HK-2 (cell line): ENCODE measurements around the gene HCFC2.
"Not testable (repeated sequence)": the region's sequence is repeated elsewhere in the genome, so short reads cannot be mapped to it uniquely, and the experiment has no call there.

ENCODE experiments used
- DNase-seq: peaks from one replicate; pipeline ENCODE4 v3.0.0-alpha.2; 2018; ENCODE audit not compliant: unreplicated experiment

HCFC2 gene

GRCh38 chr12:104057771-104058197, 6.5 kb upstream of the HCFC2 start:
- no peak for DNase-seq

DNA sequence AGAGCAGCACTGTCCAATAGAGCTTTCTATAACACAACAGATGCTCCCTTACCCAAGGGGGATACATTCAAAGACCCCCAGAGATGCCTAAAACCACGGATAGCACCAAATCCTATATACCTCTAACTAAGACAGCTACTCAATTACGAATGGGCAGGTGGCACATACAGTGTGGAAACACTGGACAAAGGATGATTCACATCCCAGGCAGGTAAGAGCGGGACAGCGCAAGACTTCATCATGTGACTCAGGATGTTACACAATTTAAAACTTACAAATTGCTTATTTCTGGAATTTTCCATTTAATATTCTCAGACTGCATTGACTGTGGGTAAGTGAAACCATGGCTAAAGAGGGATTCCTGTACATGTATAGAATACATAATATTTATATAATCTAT, 5.5 kb upstream of the HCFC2 start:
- DNase-seq = no peak

- DNase-seq = no peak
These were observed 4.4 kb upstream of the HCFC2 start for GRCh38 chr12:104059963-104060362.

GRCh38 chr12:104060791-104061190, 3.5 kb upstream of the HCFC2 start:
- peak; percentile 25 for DNase-seq

- DNase-seq = no peak
These were observed 660 bp upstream of the HCFC2 start for GRCh38 chr12:104063712-104064030.

GRCh38 chr12:104064842-104065427, 604 bp downstream of the HCFC2 start:
- DNase-seq = no peak

- no peak for DNase-seq
These were observed 7.8 kb downstream of the HCFC2 start for GRCh38 chr12:104072099-104072498.

DNA sequence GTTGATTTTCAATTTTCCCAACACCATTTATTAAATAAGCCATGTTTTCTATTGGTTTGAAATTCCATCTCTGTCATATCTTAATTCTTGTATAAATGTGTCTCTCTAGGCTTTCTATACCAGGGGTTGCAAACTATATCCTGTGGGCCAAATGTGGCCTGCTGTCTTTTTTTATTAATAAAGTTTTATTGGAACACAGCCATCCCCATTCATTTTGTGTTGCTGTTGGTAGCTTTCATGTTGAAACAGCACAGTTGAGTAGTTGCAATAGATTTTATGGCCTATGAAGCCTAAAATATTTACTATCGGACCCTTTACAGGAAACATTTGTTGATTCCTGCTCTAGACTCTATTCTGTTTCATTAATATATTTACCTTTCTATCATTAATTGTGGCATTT, 9.4 kb downstream of the HCFC2 start:
- DNase-seq = no peak

- no peak for DNase-seq
These were observed 14.7 kb downstream of the HCFC2 start for GRCh38 chr12:104079024-104079423.

- DNase-seq = no peak
These were observed 16.4 kb downstream of the HCFC2 start for GRCh38 chr12:104080764-104081163.

DNA sequence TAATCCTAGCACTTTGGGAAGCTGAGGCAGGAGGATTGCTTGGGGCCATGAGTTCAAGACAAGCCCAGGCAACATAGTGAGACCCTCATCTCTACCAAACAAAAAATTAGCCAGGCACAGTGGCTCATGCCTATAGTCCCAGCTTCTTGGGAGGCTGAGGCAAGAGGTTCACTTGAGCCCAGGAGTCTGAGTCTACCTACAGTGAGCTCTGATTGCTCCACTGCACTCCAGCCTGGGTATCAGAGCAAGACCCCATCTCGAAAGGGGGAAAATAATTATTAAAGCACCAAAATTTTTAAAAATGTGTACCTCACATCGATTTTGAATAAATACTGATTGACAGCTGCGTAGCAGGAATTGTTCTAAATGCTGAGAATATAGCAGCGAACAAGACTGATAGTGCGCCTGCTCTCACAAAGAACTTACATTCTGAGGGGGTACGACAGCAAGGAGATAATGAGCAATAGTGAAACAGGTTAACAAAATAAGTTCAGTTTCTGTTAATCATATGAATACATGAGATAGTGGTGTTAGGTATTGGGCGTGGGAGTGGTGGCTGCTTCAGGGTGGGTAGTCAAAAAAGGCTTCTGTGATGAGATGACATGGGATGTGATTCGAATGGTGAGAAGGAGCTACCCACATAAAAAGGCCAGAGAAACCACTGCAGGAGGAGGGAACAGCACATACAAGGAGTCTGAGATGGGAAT, 19.6 kb downstream of the HCFC2 start:
- DNase-seq = no peak

DNA sequence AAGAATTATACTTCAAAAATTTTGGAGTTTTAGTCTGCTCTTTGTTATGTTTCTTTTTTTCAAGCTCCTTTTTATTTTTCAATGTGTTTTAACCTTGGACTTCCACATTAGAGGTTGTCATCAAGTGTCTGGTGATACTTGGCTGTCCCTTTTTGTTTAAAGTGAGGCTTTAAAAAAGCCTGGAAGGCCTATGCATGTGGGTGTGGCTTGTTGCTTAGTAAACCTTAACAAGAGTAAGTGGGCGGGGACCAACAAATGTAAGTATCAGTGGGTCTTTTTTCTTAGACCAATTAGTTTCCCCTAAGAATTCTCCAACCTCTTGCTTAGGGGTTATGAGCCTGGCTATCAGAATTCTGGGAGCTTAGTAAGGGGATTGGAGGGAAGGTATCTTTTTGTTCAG, 26.4 kb downstream of the HCFC2 start:
- DNase-seq = no peak

DNA sequence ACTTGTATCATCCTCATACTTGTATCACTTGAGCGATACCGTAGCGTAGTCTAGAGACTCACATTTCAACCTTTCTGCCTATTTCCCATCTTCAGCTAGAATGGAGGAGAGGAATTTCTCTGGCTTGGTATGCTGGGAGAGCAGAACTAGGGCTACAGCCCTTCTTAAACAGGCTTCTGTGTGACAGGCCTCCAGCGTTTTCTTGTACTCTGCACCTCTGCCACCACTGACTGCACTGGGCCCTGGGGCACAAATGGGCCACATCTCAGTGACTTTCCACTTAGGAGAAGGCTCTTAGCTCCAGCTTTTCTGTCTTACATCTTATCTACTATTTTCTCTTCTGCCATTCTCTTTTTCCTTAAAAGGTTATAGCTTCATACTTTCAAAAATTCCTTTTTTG, 26.8 kb downstream of the HCFC2 start:
- DNase-seq = no peak

GRCh38 chr12:104094284-104094683, 30.0 kb downstream of the HCFC2 start:
- DNase-seq = no peak

- no peak for DNase-seq
These were observed 31.0 kb downstream of the HCFC2 start for GRCh38 chr12:104095289-104095688.

- no peak for DNase-seq
These were observed 33.6 kb downstream of the HCFC2 start for GRCh38 chr12:104097954-104098353.

DNA sequence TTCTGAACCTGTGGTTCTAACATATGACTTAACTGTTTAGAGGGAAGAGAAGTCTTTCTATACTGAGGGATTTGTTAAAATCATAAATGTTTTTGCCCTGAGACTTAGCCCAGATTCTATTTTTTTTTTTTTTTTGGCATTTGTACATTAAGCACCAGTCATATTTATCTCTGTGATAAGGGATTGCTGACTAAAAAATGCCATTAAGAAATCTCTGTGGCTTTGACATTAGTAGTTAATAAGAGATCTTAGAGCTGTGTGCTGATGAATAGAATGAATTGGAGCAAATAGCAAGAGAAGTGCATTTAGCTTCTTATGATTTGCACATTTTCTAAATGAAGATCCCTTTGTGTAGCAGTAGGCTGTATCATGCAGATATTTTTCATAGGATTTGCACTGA, 41.1 kb downstream of the HCFC2 start:
- no peak for DNase-seq

DNA sequence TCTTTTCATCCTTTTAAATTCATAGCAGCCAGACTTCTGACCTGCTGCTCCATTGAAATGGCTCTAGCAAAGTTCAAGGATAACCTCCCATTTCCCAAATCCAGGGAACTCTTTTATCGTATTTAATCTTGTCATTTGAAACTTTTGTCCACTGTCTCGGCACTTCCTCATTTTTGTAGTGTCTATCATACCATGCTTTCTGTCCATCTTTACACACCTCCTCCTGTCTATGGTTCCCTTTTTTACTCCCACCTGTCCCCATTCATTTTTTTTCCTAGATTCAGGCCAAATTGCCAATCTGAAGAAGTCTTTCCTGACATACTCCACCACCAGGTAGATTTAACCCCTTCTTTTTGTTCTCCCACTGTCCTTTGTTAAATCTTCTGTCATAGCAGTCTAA, 42.6 kb downstream of the HCFC2 start:
- no peak for DNase-seq

DNA sequence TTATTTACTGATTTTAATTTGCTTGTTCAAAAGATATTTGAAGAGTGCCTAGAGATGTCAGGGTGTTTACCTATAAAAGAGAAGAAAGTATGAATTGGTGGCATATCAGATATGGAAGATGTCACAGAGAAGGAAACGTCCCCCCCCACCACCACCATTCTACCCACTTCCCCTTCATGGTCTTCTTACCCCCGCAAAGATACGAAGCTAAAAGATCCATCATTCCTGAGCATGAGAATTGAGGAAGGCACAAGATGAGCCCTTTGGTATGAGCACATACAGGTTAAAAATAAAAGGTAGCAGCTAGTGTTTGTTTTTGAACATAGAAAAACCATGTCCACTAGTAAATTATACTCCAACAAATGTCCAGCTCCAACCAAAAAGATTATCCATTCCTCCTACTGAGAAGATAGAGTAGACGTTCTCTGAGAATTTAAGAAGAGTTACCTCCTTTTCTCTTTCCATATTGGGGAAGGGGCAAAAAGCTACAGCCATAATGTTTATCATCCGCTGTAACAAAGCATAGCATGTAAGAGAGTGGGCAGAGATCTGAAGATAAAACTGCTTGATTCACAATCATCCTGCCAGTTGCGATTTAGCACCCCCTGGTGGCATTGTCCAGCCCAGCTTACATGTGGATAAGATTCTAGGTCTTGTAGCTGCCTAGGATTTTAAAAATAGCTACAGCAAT, 44.6 kb downstream of the HCFC2 start:
- DNase-seq = peak; percentile 73

DNA sequence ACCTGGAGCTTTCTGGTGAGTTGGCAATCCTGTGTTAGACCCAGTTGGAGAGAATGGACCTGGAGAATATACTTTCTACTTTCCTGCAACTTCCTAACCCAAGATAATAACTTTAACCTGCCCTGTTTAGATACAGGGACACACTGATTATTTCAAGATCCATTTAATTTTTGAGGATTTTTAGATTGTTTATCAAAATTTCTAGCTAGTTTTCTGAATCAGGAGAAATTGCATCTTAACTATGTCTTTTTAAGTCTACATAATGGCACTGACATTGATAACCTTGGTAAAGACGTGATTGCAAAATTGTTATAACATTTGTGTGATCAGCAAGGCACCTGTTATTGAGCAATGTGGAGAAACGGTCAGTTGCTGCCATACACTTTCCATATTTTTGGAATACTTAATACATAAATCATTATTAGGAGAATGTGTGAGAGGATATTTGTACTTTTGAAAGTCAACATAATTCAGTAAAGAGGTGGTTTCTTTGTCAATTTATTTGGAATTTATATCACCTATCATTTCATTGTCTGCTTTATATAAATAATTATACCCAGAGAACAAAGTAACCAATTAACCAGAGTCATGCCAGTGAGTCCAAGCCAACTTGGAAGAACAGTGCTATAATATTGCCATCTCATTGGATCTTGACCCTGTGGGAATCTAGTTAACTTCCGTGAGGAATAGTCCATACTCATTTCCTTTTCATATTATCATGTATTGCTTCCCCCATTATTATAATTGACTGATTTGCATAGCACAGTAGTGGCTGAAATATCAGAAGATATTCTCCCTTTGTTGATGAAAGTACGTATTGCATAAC, 45.3 kb downstream of the HCFC2 start:
- DNase-seq = no peak

DNA sequence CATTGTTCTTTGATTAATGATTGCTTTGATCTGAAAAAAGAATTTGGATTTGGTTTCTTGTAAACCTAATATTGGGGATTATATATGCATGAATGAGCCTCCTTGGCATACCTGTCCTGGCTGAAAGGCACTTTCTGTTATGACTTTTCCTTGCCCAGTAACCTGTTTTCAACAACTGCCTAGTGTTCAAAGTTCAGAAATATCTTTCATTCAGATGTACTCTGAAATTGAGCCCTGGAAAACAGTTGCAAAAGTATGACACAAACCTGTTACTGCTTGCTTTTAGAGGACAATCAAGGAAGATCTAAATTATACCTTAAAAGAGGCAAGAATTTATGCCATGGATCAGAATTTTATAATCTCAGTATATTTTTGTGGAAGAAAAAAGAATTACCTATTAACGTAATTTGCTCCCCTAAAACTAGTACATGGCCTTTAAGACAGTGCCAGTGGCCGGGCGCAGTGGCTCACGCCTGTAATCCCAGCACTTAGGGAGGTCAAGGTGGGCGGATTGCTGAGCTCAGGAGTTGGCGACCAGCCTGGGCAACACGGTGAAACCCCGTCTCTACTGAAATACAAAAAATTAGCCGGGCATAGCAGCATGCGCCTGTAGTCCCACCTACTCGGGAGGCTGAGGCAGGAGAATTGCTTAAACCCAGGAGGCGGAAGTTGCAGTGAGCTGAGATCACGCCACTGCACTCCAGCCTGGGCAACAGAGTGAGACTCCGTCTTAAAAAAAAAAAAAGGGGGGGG, 50.7 kb downstream of the HCFC2 start:
- not testable (repeated sequence) for DNase-seq

DNA sequence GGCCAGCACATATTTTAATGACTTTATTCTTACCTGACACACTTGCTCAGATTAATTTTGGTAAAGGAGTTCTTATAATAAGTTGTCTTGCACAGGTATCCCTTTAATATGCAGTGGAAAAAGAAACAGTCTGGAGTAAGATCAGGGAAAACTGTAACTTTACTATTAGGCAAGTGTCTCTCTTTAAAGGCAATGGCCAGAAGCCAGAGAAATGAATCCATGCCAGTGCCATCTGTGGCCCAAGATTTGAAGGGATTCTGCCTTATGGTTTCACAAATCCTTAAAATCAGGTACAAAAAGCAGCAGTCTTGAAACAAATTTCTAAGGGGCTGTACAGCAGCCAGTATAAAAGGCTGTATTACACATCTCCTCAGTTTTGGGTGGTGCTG, 51.2 kb downstream of the HCFC2 start:
- no peak for DNase-seq
